ENCODE measurements around the gene TMEM117. TPM values are rescaled to one million over a fixed set of nuclear protein-coding genes. Genes with fewer than 3 reads are reported as not detected.

The TMEM117 gene
- total and polyA plus RNA-seq, 2 donors (not counting 3 experiments of a cell fraction or from before 2014, with no cell fraction given) = 1.2 to 3.8 TPM

DNA sequence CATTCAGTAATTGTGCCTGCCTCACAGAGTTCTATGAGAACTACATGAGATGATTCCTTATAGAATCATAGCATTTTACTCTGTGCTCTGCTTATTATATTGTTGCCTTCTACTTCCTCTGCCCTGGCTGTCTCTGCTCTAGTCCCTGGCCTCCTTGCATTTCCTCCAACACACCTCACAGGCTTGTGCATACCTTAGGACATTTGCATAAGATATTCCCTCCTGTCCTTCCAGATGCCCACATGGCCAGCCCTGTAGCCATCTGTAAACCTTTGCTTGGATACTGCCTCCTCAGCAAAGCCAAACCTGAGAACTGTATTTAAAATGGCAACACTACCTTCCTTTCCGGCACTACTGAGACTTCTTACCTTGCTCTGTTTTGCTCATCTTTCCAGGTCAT is 586.7 kb downstream of the TMEM117 start:
- intact Hi-C loops (cut with micrococcal nuclease) = no loop called here
- H3K9me1 ChIP-seq (replicated peaks; ENCODE audit: control insufficient read depth, extremely low read depth, insufficient read depth, low read length) = no peaks in the 10 kb centered on the region
- dilution Hi-C loops (cut with MboI; ENCODE audit: extremely low pct_ligation_motif_present, low sequenced_read_pairs) = no loop called here
- POLR2A ChIA-PET = no interaction called here
- H3K4me3 ChIP-seq (replicated peaks in 1 of 3; ENCODE audit: insufficient read depth in 1 of 3, low read depth in 1 of 3, low read length in 3 of 3) = no peak overlapping the region
- no peak for FAIRE-seq
- no TSS peak for BruUV-seq (replicated peaks)
- TF ChIP-seq, protein P1, sequence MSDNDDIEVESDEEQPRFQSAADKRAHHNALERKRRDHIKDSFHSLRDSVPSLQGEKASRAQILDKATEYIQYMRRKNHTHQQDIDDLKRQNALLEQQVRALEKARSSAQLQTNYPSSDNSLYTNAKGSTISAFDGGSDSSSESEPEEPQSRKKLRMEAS (IDR thresholded peaks at IDR 0.05; ENCODE audit: insufficient read depth, insufficient read length) = no peak
- no peak for DNase-seq (ENCODE audit: low read depth, low spot score)
- no peak overlapping the region for H3K9ac ChIP-seq (replicated peaks; ENCODE audit: extremely low read depth, insufficient read depth, low read length)
- CTCF ChIA-PET = no interaction called here
- H3K9me3 ChIP-seq (replicated peaks; ENCODE audit: control insufficient read depth, insufficient read depth, low read length) = no peaks in the 10 kb centered on the region
- H3K4me1 ChIP-seq (ENCODE audit: control insufficient read depth, extremely low read depth, insufficient read depth, low read length) = no peaks in the 10 kb centered on the region
- H3K27ac ChIP-seq (ENCODE audit: insufficient read depth, low read depth, low read length) = no peak overlapping the region
- H3K4me2 ChIP-seq (ENCODE audit: insufficient read depth, low read length) = no peak overlapping the region
- H3K79me2 ChIP-seq (ENCODE audit: control insufficient read depth, insufficient read depth, low read length) = no peaks in the 10 kb centered on the region
- no peaks in the 10 kb centered on the region for H3K36me3 ChIP-seq (ENCODE audit: control insufficient read depth in 2 of 2, extremely low read depth in 1 of 2, insufficient read depth in 2 of 2, low read length in 2 of 2)
- H4K20me1 ChIP-seq (replicated peaks; ENCODE audit: control insufficient read depth, extremely low read depth, insufficient read depth, low read length) = no peaks in the 10 kb centered on the region
- no peaks in the 10 kb centered on the region for H3K27me3 ChIP-seq (ENCODE audit: control insufficient read depth in 2 of 2, insufficient read depth in 2 of 2, low read length in 2 of 2)
- no peak overlapping the region for H2AFZ ChIP-seq (ENCODE audit: low read depth, low read length)

DNA sequence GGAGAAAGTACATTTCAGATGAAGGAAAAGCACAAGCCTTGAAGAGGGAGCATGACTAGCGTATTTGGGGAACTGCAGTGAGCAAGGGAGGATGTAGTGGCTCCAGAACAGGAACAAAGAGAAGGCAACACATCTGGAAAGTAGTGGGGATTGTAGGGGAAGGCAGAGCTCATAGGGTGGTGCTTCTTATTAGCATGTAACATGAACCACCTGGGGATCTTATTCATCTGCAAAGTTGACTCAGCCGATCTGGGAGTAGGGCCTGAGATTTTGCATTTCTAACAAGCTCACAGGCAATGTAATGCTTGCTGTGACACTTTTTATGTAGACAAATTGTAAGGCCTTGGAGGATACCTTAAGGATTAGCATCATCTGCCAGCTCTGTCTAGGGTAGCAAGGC is 592.9 kb downstream of the TMEM117 start:
- H3K9ac ChIP-seq (replicated peaks; ENCODE audit: extremely low read depth, insufficient read depth, low read length) = no peak overlapping the region
- no peaks in the 10 kb centered on the region for H3K79me2 ChIP-seq (ENCODE audit: control insufficient read depth, insufficient read depth, low read length)
- no peak overlapping the region for H3K4me2 ChIP-seq (ENCODE audit: insufficient read depth, low read length)
- no peaks in the 10 kb centered on the region for H3K9me3 ChIP-seq (replicated peaks; ENCODE audit: control insufficient read depth, insufficient read depth, low read length)
- FAIRE-seq (no peak), DNase-seq (ENCODE audit: low read depth, low spot score) (no peak)
- TF ChIP-seq FOS (IDR thresholded peaks at IDR 0.05; ENCODE audit: borderline replicate concordance, insufficient read depth, low read length) (no peak), MYC (IDR thresholded peaks at IDR 0.05; ENCODE audit: low read depth, low read length) (no peak), POLR2A (IDR thresholded peaks at IDR 0.05; ENCODE audit: low read depth, low read length) (no peak), POLR2AphosphoS5 (IDR thresholded peaks at IDR 0.05; ENCODE audit: insufficient read depth, low read depth, low read length) (no peak), JUN (IDR thresholded peaks at IDR 0.05; ENCODE audit: borderline replicate concordance, insufficient read depth, insufficient read length, low read depth) (no peak), EZH2 (IDR thresholded peaks at IDR 0.05; ENCODE audit: borderline replicate concordance, low read depth, low read length, severe bottlenecking) (no peak), GATA2 (IDR thresholded peaks at IDR 0.05; ENCODE audit: insufficient read depth, insufficient read length, low read depth, low read length) (no peak)
- TF ChIP-seq, protein P2, sequence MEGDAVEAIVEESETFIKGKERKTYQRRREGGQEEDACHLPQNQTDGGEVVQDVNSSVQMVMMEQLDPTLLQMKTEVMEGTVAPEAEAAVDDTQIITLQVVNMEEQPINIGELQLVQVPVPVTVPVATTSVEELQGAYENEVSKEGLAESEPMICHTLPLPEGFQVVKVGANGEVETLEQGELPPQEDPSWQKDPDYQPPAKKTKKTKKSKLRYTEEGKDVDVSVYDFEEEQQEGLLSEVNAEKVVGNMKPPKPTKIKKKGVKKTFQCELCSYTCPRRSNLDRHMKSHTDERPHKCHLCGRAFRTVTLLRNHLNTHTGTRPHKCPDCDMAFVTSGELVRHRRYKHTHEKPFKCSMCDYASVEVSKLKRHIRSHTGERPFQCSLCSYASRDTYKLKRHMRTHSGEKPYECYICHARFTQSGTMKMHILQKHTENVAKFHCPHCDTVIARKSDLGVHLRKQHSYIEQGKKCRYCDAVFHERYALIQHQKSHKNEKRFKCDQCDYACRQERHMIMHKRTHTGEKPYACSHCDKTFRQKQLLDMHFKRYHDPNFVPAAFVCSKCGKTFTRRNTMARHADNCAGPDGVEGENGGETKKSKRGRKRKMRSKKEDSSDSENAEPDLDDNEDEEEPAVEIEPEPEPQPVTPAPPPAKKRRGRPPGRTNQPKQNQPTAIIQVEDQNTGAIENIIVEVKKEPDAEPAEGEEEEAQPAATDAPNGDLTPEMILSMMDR (IDR thresholded peaks at IDR 0.05; ENCODE audit: extremely low read depth in 1 of 2, insufficient read depth in 1 of 2, low read depth in 1 of 2, low read length in 2 of 2) = no peak
- TF ChIP-seq, protein P1 (IDR thresholded peaks at IDR 0.05; ENCODE audit: insufficient read depth, insufficient read length) = no peak
- intact Hi-C loops (cut with micrococcal nuclease) = no loop called here
- no peaks in the 10 kb centered on the region for H3K36me3 ChIP-seq (ENCODE audit: control insufficient read depth in 2 of 2, extremely low read depth in 1 of 2, insufficient read depth in 2 of 2, low read length in 2 of 2)
- no peaks in the 10 kb centered on the region for H3K9me1 ChIP-seq (replicated peaks; ENCODE audit: control insufficient read depth, extremely low read depth, insufficient read depth, low read length)
- no peak overlapping the region for H3K4me3 ChIP-seq (replicated peaks in 1 of 3; ENCODE audit: insufficient read depth in 1 of 3, low read depth in 1 of 3, low read length in 3 of 3)
- H3K27ac ChIP-seq (ENCODE audit: insufficient read depth, low read depth, low read length) = no peak overlapping the region
- dilution Hi-C loops (cut with MboI; ENCODE audit: extremely low pct_ligation_motif_present, low sequenced_read_pairs) = no loop called here
- no peaks in the 10 kb centered on the region for H3K27me3 ChIP-seq (ENCODE audit: control insufficient read depth in 2 of 2, insufficient read depth in 2 of 2, low read length in 2 of 2)
- no peaks in the 10 kb centered on the region for H4K20me1 ChIP-seq (replicated peaks; ENCODE audit: control insufficient read depth, extremely low read depth, insufficient read depth, low read length)
- ChIA-PET POLR2A (no interaction called here), CTCF (no interaction called here)
- BruUV-seq (replicated peaks) = no TSS peak
- H2AFZ ChIP-seq (ENCODE audit: low read depth, low read length) = no peak overlapping the region
- no peaks in the 10 kb centered on the region for H3K4me1 ChIP-seq (ENCODE audit: control insufficient read depth, extremely low read depth, insufficient read depth, low read length)

All from endothelial cell of umbilical vein (primary cell).